ENCODE measurements around the gene ACTR1B. TPM values are rescaled to one million over a fixed set of nuclear protein-coding genes. Genes with fewer than 3 reads are reported as not detected.
"Not testable (repeated sequence)": the region's sequence is repeated elsewhere in the genome, so short reads cannot be mapped to it uniquely, and the experiment has no call there.

Gene ACTR1B
- total and polyA plus RNA-seq, 2 experiments from 2014 or later, result 18.1 to 56.3 TPM

GRCh38 chr2:97617911-97618310 lies 45.9 kb downstream of the ACTR1B start:
- no peaks in the 10 kb centered on the region for H4K20me1 ChIP-seq (ENCODE audit: insufficient read depth, poor library complexity, severe bottlenecking)
- no peaks in the 10 kb centered on the region for H3K9me2 ChIP-seq (replicated peaks; ENCODE audit: insufficient read depth)
- no peak overlapping the region for H3K4me2 ChIP-seq
- no peaks in the 10 kb centered on the region for H3K79me2 ChIP-seq
- 96% methylated on average over 6 of the region's 6 CpGs for WGBS (ENCODE audit: low lambda C conversion rate, missing lambda C conversion rate)
- no peak overlapping the region for H3K27ac ChIP-seq
- H3K4me1 ChIP-seq (ENCODE audit: insufficient read depth), result no peaks in the 10 kb centered on the region
- H3K36me3 ChIP-seq (replicated peaks; ENCODE audit: insufficient read depth, low read depth), result no peaks in the 10 kb centered on the region
- no peak for DNase-seq (ENCODE audit: low spot score)
- H2AFZ ChIP-seq, result no peak overlapping the region
- no peaks in the 10 kb centered on the region for H3K27me3 ChIP-seq
- no peak overlapping the region for H3K4me3 ChIP-seq
- H3K9me3 ChIP-seq (ENCODE audit: low read depth), result no peaks in the 10 kb centered on the region
- no peak for TF ChIP-seq CTCF (IDR thresholded peaks at IDR 0.05; ENCODE audit: poor library complexity)
- no peak for TF ChIP-seq EZH2phosphoT487 (IDR thresholded peaks at IDR 0.05; ENCODE audit: low read depth, severe bottlenecking, unreplicated experiment)
- no peak for TF ChIP-seq EZH2 (IDR thresholded peaks at IDR 0.05; ENCODE audit: borderline replicate concordance)

- not testable (repeated sequence) for H3K27ac ChIP-seq; H4K20me1 ChIP-seq (ENCODE audit: insufficient read depth, poor library complexity, severe bottlenecking); H2AFZ ChIP-seq; H3K27me3 ChIP-seq; H3K9me3 ChIP-seq (ENCODE audit: low read depth); H3K36me3 ChIP-seq (replicated peaks; ENCODE audit: insufficient read depth, low read depth); H3K9me2 ChIP-seq (replicated peaks; ENCODE audit: insufficient read depth); H3K4me1 ChIP-seq (ENCODE audit: insufficient read depth); DNase-seq (ENCODE audit: low spot score); H3K79me2 ChIP-seq; H3K4me2 ChIP-seq; H3K4me3 ChIP-seq
- 68% methylated on average over 3 of the region's 8 CpGs for WGBS (ENCODE audit: low lambda C conversion rate, missing lambda C conversion rate)
Measured at GRCh38 chr2:97615746-97616145, 48.1 kb downstream of the ACTR1B start.

- not testable (repeated sequence) for H3K4me1 ChIP-seq (ENCODE audit: insufficient read depth); H3K9me2 ChIP-seq (replicated peaks; ENCODE audit: insufficient read depth); DNase-seq (ENCODE audit: low spot score); H3K27me3 ChIP-seq; H3K4me3 ChIP-seq; H3K4me2 ChIP-seq; H3K79me2 ChIP-seq; H3K36me3 ChIP-seq (replicated peaks; ENCODE audit: insufficient read depth, low read depth); H4K20me1 ChIP-seq (ENCODE audit: insufficient read depth, poor library complexity, severe bottlenecking); H3K27ac ChIP-seq; H2AFZ ChIP-seq; H3K9me3 ChIP-seq (ENCODE audit: low read depth)
- WGBS (ENCODE audit: low lambda C conversion rate, missing lambda C conversion rate), result 66% methylated on average over 4 of the region's 7 CpGs
Measured at GRCh38 chr2:97611895-97612294, 51.9 kb downstream of the ACTR1B start.

DNA sequence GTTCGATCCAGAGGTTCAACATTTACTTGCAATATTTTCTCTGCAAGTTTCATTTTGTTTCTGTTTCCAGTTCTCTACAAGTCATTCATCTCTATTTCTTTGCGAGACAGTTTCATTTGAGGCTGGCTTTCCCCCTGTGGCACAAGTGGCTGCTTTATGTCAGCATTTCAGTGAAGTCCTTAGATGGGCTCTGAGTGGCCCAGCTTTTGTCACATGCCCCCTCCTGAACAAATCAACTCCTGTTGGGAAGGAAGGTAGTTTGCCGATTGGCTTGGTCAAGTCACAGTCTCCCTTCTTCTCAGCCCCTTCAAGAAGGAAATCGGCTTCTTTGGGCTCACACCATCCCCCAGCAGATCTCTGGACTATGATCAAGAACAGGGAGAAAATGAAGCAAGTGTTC lies 55.1 kb downstream of the ACTR1B start:
- not testable (repeated sequence) for H3K9me3 ChIP-seq (ENCODE audit: low read depth); H3K27me3 ChIP-seq; H3K36me3 ChIP-seq (replicated peaks; ENCODE audit: insufficient read depth, low read depth); DNase-seq (ENCODE audit: low spot score); H4K20me1 ChIP-seq (ENCODE audit: insufficient read depth, poor library complexity, severe bottlenecking); H3K9me2 ChIP-seq (replicated peaks; ENCODE audit: insufficient read depth); H2AFZ ChIP-seq; H3K79me2 ChIP-seq; H3K4me3 ChIP-seq; H3K4me1 ChIP-seq (ENCODE audit: insufficient read depth); H3K27ac ChIP-seq; H3K4me2 ChIP-seq
- 86% methylated on average over 4 of the region's 4 CpGs for WGBS (ENCODE audit: low lambda C conversion rate, missing lambda C conversion rate)

Small RNA genes within 50 kb of the gene (small RNA-seq; reads per million reads assigned to genes)
- not detected for gene RNU4-8P

Other genes starting within 250 kb of the ACTR1B start
- 33.7 and 66.8 TPM in 2 replicates for gene ANKRD36B, start 74.2 kb downstream of the ACTR1B start, total RNA-seq
- 29.2 and 34.2 TPM in 2 replicates for gene ANKRD36B, start 74.2 kb downstream of the ACTR1B start, polyA plus RNA-seq
- gene COX5B, start 18.0 kb downstream of the ACTR1B start, total RNA-seq, result 210 and 250 TPM in 2 replicates
- 475 and 495 TPM in 2 replicates for gene COX5B, start 18.0 kb downstream of the ACTR1B start, polyA plus RNA-seq
- 2.1 and 5.5 TPM in 2 replicates for gene C2orf92, start 5.7 kb upstream of the ACTR1B start, total RNA-seq
- gene C2orf92, start 5.7 kb upstream of the ACTR1B start, polyA plus RNA-seq, result 4.5 and 7.2 TPM in 2 replicates
- 0.80 and 1.4 TPM in 2 replicates for gene ZAP70, start 49.5 kb upstream of the ACTR1B start, total RNA-seq
- 1.5 and 1.6 TPM in 2 replicates for gene ZAP70, start 49.5 kb upstream of the ACTR1B start, polyA plus RNA-seq

Data from hepatocyte (in vitro differentiated cells).